GM23248 (cell line): ENCODE data around the gene WNT16. TPM values are rescaled to one million over a fixed set of nuclear protein-coding genes. Genes with fewer than 3 reads are reported as not detected.

Experiments
- DNase-seq: peaks from one replicate; pipeline ENCODE4 v3.0.0-alpha.2; 2015
- H2AFZ ChIP-seq: fragments of 200-600 bp; sonication (generic); 2 replicates; pipeline ENCODE4 v1.6.1; 2016; ENCODE audit warnings: antibody characterized with exemption
- H3F3A ChIP-seq: fragments of 200-600 bp; sonication (generic); 2 replicates; pipeline ENCODE4 v1.6.1; 2016; ENCODE audit warnings: mild to moderate bottlenecking, antibody characterized with exemption, mixed run types; ENCODE audit not compliant: insufficient read depth
- H3K27ac ChIP-seq: fragments of 200-600 bp; sonication (generic); 2 replicates; pipeline ENCODE4 v1.5.1; 2016; ENCODE audit warnings: mild to moderate bottlenecking
- H3K27me3 ChIP-seq: fragments of 200-600 bp; sonication (generic); replicated peaks from 2 replicates; pipeline ENCODE4 v1.6.1; 2016; ENCODE audit warnings: mild to moderate bottlenecking; ENCODE audit not compliant: insufficient read depth
- H3K36me3 ChIP-seq: fragments of 200-600 bp; sonication (generic); 2 replicates; pipeline ENCODE4 v1.6.1; 2016; ENCODE audit warnings: low read depth, mild to moderate bottlenecking
- H3K4me1 ChIP-seq: fragments of 200-600 bp; sonication (generic); 2 replicates; pipeline ENCODE4 v1.6.1; 2016; ENCODE audit warnings: mild to moderate bottlenecking; ENCODE audit not compliant: insufficient read depth
- H3K4me2 ChIP-seq: fragments of 200-600 bp; sonication (generic); one replicate; pipeline ENCODE4 v1.6.1; 2016; ENCODE audit warnings: mild to moderate bottlenecking; ENCODE audit not compliant: unreplicated experiment
- H3K4me3 ChIP-seq: fragments of 200-600 bp; sonication (generic); 2 replicates; pipeline ENCODE4 v1.5.1; 2016; ENCODE audit warnings: mild to moderate bottlenecking
- H3K79me2 ChIP-seq: fragments of 200-600 bp; sonication (generic); 2 replicates; pipeline ENCODE4 v1.6.1; 2016; ENCODE audit warnings: mild to moderate bottlenecking; ENCODE audit not compliant: insufficient read depth
- H3K9ac ChIP-seq: fragments of 200-600 bp; sonication (generic); 2 replicates; pipeline ENCODE4 v1.6.1; 2016; ENCODE audit warnings: mild to moderate bottlenecking
- H3K9me2 ChIP-seq: fragments of 200-600 bp; sonication (generic); 2 replicates; pipeline ENCODE4 v1.6.1; 2016; ENCODE audit warnings: mixed run types, mild to moderate bottlenecking, moderate library complexity; ENCODE audit not compliant: insufficient read depth
- H3K9me3 ChIP-seq: fragments of 200-600 bp; sonication (generic); one replicate; pipeline ENCODE4 v1.6.1; 2017; ENCODE audit warnings: low read depth
- H4K20me1 ChIP-seq: fragments of 200-600 bp; sonication (generic); 2 replicates; pipeline ENCODE4 v1.6.0; 2016; ENCODE audit not compliant: insufficient read depth
- EZH2 ChIP-seq: fragments of 200-600 bp; sonication (generic); IDR thresholded peaks from 2 replicates; pipeline ENCODE4 v1.6.1; 2018; ENCODE audit warnings: antibody characterized with exemption, mild to moderate bottlenecking; ENCODE audit not compliant: insufficient read depth, poor library complexity, severe bottlenecking
- EZH2phosphoT487 ChIP-seq: fragments of 200-600 bp; sonication (generic); IDR thresholded peaks from 2 replicates; pipeline ENCODE4 v1.6.1; 2018; ENCODE audit warnings: antibody characterized with exemption, moderate library complexity, mild to moderate bottlenecking, low read depth; ENCODE audit not compliant: insufficient read depth
- WGBS, 2 experiments: methylation state at CpG; one replicate each; pipeline ENCODE4 v1.1.6; 2015 to 2017; ENCODE audit warnings: low lambda C conversion rate in 2 of 2, low coverage in 1 of 2; ENCODE audit errors: missing lambda C conversion rate in 2 of 2; 5-methylcytosine and 5-hydroxymethylcytosine counted together
- in situ Hi-C: fragments of 300-500 bp; cut with MboI; formaldehyde crosslinking; loops from 2 replicates; pipeline ENCODE4 v1.15.0; 2020
- polyA plus RNA-seq: library from polyadenylated mRNA; unstranded; fragments of >200 nt; fragmentation: Nextera tagmentation; extraction: Ambion mirVana; gene quantifications from 2 replicates; pipeline ENCODE4 v1.2.1, GENCODE V29; 2016
- total RNA-seq: library from RNA; depleted of rRNA; stranded (reverse); fragments of >200 nt; shearing (Covaris generic); gene quantifications from 2 replicates; pipeline ENCODE4 v1.2.3, GENCODE V29; 2014; rRNA removed

WNT16 gene
- total RNA-seq (0.22 TPM in 1 of 2 replicates, not detected in the other), polyA plus RNA-seq (0.23 TPM in 2 replicates)

- Histone ChIP-seq H3K9ac (no peak within 1 kb of the TSS), H3K9me2 (no peaks in the 10 kb centered on the region), H3K4me1 (0 out of 2 replicates have a peak, but pooled peaks cover 5% of the 10 kb centered on the region), H3K27ac (no peak within 1 kb of the TSS), H3K36me3 (no peaks in the 10 kb centered on the region), H3K9me3 (no peaks in the 10 kb centered on the region), H2AFZ (no peak within 1 kb of the TSS), H3K4me3 (peak within 1 kb of the TSS; percentile 53), H3F3A (no peaks in the 10 kb centered on the region), H3K27me3 (peaks cover 66% of the 10 kb centered on the region), H3K79me2 (no peaks in the 10 kb centered on the region), H3K4me2 (peak within 1 kb of the TSS; percentile 46), H4K20me1 (no peaks in the 10 kb centered on the region)
- TF ChIP-seq EZH2 (no peak), EZH2phosphoT487 (0 out of 2 replicates have a peak, but pooled peaks have one; percentile 16)
- 14 to 16% methylated on average over 27 of the region's 27 CpGs for WGBS, 2 experiments
- in situ Hi-C loops = loop anchor here (25.0 kb wide), 1 partner anchor 341 kb away; the partner anchor contains the start of gene CPED1
- DNase-seq = peak; percentile 26
These were observed at the start of gene WNT16 for GRCh38 chr7:121328508-121329190. Gene WNT16, plus strand, starts transcription at chr7:121329000. Its CDS starts 293 bp downstream, at chr7:121329293.

GRCh38 chr7:121279060-121279620, 49.7 kb upstream of the WNT16 start:
- H3K9me3 ChIP-seq = no peaks in the 10 kb centered on the region
- H3K79me2 ChIP-seq = no peaks in the 10 kb centered on the region
- no peak for DNase-seq
- WGBS, 2 experiments = 89 to 94% methylated on average over 2 of the region's 2 CpGs
- H3K9me2 ChIP-seq = 0 out of 2 replicates have a peak, but pooled peaks cover 5% of the 10 kb centered on the region
- H3K4me2 ChIP-seq = peak overlapping the region; percentile 67
- H3K9ac ChIP-seq = no peak overlapping the region
- H3K27ac ChIP-seq = no peak overlapping the region
- peaks cover 28% of the 10 kb centered on the region for H3K4me1 ChIP-seq
- H2AFZ ChIP-seq = no peak overlapping the region
- H4K20me1 ChIP-seq = no peaks in the 10 kb centered on the region
- H3K27me3 ChIP-seq = no peaks in the 10 kb centered on the region
- H3F3A ChIP-seq = no peaks in the 10 kb centered on the region; the same call in 1 of the 2 replicates
- no peaks in the 10 kb centered on the region for H3K36me3 ChIP-seq
- in situ Hi-C loops = no loop called here
- no peak for TF ChIP-seq EZH2
- no peak for TF ChIP-seq EZH2phosphoT487
- no peak overlapping the region for H3K4me3 ChIP-seq

GRCh38 chr7:121279822-121280221, 49.0 kb upstream of the WNT16 start:
- Histone ChIP-seq H3K4me2 (peak overlapping the region; percentile 67), H3K9ac (no peak overlapping the region), H3K9me2 (0 out of 2 replicates have a peak, but pooled peaks cover 5% of the 10 kb centered on the region), H4K20me1 (no peaks in the 10 kb centered on the region), H3K79me2 (no peaks in the 10 kb centered on the region), H3K36me3 (no peaks in the 10 kb centered on the region), H3F3A (no peaks in the 10 kb centered on the region; the same call in 1 of the 2 replicates), H2AFZ (no peak overlapping the region), H3K4me1 (peaks cover 28% of the 10 kb centered on the region), H3K9me3 (no peaks in the 10 kb centered on the region), H3K4me3 (no peak overlapping the region), H3K27ac (no peak overlapping the region), H3K27me3 (no peaks in the 10 kb centered on the region)
- in situ Hi-C loops = no loop called here
- 62 to 66% methylated on average over 4 of the region's 4 CpGs for WGBS, 2 experiments
- peak; percentile 39 for DNase-seq
- TF ChIP-seq EZH2phosphoT487 (no peak), EZH2 (no peak)

GRCh38 chr7:121280656-121281055, 48.1 kb upstream of the WNT16 start:
- WGBS, 2 experiments = 41 to 48% methylated on average over 1 of the region's 1 CpG
- H2AFZ ChIP-seq = no peak overlapping the region
- TF ChIP-seq EZH2 (no peak), EZH2phosphoT487 (no peak)
- no peaks in the 10 kb centered on the region for H4K20me1 ChIP-seq
- no peak overlapping the region for H3K9ac ChIP-seq
- H3K4me2 ChIP-seq = no peak overlapping the region
- H3K4me3 ChIP-seq = no peak overlapping the region
- DNase-seq = peak; percentile 10
- no peaks in the 10 kb centered on the region for H3K9me3 ChIP-seq
- no peaks in the 10 kb centered on the region for H3K79me2 ChIP-seq
- H3K9me2 ChIP-seq = 0 out of 2 replicates have a peak, but pooled peaks cover 5% of the 10 kb centered on the region
- H3K4me1 ChIP-seq = peaks cover 28% of the 10 kb centered on the region
- H3K27me3 ChIP-seq = no peaks in the 10 kb centered on the region
- H3K36me3 ChIP-seq = no peaks in the 10 kb centered on the region
- in situ Hi-C loops = no loop called here
- no peaks in the 10 kb centered on the region; the same call in 1 of the 2 replicates for H3F3A ChIP-seq
- no peak overlapping the region for H3K27ac ChIP-seq
